GM12873 (cell line): ENCODE results near the gene MAST4.

ENCODE experiments used
- TF ChIP-seq, protein P1 (sequence below): IDR thresholded peaks from 2 replicates; pipeline ENCODE4 v1.5.1; 2012; ENCODE audit warnings: low read depth, mild to moderate bottlenecking, moderate library complexity, low read length, control low read depth; ENCODE audit not compliant: insufficient read depth; ENCODE audit errors: missing control alignments

Gene MAST4

DNA sequence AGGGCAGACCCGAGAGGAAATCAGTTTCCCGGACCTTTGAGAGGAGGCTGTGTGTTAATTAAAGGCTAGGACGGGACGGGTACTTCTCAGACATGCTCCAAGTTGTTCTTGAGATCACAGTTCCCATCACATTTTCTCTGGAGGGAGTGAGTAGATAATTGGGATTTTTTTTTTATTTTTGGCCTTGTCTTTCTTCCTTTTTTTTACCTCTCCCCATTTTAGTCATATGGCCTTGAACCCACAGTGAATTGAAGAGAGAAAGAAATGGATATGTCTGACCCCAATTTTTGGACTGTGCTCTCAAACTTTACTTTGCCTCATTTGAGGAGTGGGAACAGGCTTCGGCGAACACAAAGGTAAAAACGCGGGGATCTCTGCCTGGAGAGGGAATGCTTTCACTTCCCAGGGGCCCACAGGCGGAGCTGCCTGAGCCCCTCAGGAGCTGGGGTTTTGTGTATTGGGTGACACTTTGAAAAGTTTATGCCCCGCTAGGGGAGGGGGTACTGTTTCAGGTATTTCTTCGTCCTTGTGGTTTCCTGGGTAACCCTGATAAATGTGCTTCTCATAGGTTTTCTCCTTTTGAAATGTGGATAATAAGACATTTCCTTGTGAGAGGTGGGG lies 408.6 kb downstream of the MAST4 start:
- TF ChIP-seq, protein P1, sequence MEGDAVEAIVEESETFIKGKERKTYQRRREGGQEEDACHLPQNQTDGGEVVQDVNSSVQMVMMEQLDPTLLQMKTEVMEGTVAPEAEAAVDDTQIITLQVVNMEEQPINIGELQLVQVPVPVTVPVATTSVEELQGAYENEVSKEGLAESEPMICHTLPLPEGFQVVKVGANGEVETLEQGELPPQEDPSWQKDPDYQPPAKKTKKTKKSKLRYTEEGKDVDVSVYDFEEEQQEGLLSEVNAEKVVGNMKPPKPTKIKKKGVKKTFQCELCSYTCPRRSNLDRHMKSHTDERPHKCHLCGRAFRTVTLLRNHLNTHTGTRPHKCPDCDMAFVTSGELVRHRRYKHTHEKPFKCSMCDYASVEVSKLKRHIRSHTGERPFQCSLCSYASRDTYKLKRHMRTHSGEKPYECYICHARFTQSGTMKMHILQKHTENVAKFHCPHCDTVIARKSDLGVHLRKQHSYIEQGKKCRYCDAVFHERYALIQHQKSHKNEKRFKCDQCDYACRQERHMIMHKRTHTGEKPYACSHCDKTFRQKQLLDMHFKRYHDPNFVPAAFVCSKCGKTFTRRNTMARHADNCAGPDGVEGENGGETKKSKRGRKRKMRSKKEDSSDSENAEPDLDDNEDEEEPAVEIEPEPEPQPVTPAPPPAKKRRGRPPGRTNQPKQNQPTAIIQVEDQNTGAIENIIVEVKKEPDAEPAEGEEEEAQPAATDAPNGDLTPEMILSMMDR, result no peak

DNA sequence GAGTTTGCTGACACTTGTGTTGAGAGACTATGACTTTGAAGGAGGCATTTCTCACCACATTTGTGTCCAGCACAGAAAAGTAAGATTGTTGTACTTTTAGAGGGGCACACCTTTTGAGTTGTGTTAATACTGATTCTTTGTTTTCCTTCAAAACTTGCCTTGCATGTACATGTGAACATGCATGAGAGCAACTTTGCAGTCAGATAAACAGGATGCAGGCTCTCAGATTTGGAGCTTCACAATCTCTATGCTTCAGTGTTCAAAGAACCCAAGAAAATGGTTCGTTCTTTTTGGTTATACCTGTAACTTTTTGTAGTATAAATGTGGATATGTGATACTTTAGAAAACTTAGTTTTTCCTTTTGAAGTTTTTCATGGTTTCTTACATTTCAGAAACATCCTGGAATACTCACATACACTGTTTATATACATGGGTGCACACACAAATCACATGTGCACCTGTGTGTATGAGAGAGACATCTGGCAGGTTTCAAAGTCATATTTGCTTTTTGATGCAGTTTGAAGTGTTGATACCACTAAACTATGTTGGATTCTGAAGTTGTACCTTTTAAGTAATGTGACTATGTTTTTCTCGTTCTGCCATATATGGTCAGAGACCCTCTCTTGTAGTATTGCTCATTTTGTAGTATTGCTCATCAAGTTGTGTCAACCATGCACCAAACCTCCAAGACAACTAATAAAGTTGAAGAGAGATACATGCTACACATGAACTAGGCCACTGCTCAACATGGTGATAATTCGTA lies 409.7 kb downstream of the MAST4 start:
- TF ChIP-seq, protein P1, result no peak

DNA sequence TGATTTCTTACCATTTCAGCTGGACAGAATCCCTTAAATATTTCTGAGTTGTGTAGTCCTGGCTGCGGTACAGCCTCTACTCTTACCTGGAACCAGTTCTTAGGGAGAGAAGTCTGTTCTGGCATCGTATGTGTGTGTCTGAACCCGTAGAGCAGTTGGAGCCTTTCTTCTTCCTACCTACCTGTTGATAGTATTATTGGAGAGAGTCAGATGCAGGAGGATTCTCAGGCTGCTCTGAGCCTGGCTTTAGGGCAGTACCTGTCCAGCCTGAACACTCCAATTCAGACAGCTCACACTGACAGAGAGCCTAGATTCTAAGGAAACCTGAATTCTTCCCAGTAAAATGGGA lies 410.3 kb downstream of the MAST4 start:
- TF ChIP-seq, protein P1, result no peak

DNA sequence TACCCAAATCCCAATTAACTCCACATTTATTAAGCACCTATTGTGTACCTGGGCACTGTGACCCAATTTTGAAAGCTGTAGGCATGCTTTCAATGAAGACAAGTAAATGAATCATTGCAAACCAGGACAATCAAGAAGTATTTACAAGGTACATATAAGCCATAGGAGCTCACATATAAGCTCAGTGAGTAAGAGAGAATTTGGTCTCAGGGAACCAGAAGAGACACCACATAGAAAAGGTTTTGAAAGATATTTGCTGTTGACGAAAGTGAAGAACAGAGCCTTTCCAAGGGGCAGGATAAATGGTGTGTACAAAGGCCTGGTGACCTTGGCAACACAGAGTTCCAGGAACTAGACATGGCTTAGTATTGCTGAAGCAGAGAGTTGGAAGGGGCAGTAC lies 412.8 kb downstream of the MAST4 start:
- TF ChIP-seq, protein P1, result no peak

DNA sequence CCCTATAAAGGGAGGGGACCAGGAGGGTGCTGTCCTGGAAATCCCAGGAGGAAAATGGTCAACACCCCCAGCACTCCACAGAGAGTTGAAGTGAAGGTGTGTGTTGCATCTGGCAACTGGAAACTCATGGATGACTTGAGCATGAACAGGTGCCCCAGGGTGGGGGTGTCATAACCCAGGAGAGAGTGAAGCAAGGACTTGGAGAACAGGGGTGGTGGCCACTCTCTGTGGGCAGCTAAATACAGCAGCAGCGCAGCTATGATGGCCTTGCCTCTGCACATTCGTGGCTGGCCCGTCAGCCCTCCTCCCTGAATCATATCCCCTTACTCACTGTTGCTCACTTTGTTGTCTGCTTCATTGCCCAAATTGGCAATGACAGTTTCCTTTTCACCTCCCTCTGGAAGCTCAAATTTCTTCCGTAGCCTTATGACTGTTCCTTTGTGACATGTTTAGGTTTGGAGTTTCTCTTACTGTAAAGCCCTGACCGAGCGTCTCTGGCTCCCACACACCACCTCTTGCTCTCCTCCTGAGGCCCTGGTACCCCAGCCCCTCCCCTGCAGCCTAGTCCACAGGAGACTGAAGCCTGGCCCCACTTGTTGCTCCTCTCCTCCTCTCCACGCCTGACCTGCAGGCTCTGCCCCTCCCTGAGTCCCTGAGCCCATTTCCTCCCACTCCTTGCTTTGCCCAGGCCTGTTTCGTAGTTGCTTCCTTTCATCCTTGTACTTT lies 414.7 kb downstream of the MAST4 start:
- TF ChIP-seq, protein P1, result no peak

DNA sequence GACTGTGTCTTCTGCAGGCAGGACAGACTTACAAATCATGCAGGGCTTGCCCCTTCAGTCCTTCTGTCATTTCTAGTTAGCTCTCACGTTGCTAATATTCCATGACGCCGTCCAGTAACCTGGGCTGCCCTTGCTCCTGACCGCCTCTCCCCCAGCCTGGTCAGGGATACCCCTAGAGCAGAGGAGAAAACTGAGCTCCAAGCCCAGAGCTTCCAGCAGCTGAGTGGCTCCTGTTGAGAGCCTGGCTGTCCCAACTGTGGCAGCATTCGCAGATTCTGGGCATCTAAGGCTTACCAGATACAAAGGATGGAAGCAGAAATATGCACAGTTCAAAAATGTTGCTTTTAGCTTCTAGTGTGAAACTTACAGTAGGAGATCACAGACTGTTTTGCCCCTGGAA lies 415.2 kb downstream of the MAST4 start:
- TF ChIP-seq, protein P1, result no peak

DNA sequence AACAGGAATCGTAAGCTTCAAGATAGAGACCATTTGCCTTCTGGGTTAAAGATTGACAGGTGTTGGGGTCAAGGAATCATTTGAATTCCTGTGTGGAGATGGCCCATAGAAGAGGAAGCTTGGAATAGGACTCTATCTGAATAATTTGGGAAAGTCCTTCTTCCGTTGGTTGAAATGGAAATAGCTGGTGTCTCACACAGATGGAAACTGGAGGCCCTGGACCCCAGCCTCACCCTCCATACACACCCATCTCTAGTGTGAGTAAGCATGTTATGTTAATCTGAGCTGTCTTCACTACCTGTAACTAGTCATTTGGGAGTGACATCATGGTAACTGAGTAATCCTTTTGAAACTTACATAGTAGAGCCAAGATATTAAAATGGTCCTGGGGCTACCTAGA lies 416.0 kb downstream of the MAST4 start:
- TF ChIP-seq, protein P1, result no peak
